Glomerular visceral epithelial cell (primary cell): ENCODE measurements around the gene ATP8A2.
"Not testable (repeated sequence)": the region's sequence is repeated elsewhere in the genome, so short reads cannot be mapped to it uniquely, and the experiment has no call there.

ENCODE experiments used
- DNase-seq: peaks from one replicate; pipeline ENCODE4 v3.0.0-alpha.2; 2016; ENCODE audit errors: extremely low spot score

ATP8A2 gene

DNA sequence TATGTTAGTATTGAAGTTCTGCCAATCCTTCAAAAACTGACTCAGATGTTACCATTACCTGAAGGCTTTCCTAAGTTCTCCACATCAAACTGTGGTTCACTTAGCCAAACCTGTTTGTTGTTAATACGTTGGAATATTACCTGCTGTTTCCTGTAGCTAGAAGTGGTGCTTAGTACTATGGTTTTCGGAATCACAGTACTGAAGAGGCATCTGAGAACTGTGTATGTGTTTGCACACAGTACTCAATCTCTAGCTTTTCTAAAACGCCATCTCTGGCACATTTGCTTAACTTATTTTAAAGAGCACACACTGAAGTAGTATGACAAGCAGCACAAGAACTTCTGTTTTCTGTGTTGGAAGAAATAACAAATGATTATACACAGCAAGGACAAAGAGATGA, 431.9 kb downstream of the ATP8A2 start:
- DNase-seq: no peak

DNA sequence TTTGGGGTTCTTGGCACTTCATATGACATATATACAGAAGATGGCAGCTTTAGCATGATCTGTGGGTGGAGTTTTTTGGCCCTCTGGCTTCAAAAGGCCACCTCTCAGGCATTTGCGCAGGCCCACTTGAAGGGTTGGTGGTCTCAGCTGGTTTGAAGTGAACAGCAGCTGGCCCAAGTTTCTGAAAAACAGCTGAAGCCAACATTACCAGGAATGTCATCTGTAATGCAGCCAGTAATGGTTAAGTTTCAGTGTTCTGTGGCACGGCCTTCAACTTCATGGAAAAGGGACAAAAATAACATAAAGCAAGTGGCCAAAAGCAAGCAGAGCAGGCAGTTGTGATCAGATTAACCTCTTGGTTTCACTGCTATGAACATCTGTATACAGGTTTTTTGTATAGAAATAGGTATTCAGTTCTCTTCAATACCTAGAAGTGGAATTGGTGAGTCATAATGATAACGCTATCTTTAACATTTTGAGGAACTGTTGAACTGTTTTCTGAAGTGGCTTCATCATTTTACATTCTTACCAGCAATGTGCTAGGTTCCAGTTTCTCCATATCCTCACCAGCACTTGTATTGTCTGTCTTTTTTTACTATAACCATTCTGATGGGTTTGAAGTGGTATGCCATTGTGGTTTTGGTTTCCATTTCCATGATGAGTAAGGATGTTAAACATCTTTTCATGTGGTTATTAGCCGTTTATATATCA, 434.6 kb downstream of the ATP8A2 start:
- peak; percentile 37 for DNase-seq

- no peak for DNase-seq
Observed at GRCh38 chr13:25807562-25807961, 435.8 kb downstream of the ATP8A2 start.

DNA sequence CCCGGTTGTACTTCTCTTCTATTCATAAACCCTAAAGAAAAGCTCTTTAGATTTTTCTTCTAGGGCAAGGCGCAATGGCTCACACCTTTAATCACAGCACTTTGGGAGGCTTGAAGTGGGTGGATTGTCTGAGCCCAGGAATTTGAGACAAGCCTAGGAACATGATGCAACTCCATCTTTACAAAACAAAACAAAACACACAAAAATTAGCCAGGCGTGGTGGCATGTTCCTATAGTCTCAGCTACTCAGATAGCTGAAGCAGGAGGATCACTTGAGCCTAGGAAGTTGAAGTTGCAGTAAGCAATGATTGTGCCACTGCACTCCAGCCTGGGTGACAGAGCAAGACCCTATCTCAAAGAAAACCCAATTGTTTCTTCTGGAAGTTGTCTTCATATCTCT, 439.7 kb downstream of the ATP8A2 start:
- DNase-seq: no peak

DNA sequence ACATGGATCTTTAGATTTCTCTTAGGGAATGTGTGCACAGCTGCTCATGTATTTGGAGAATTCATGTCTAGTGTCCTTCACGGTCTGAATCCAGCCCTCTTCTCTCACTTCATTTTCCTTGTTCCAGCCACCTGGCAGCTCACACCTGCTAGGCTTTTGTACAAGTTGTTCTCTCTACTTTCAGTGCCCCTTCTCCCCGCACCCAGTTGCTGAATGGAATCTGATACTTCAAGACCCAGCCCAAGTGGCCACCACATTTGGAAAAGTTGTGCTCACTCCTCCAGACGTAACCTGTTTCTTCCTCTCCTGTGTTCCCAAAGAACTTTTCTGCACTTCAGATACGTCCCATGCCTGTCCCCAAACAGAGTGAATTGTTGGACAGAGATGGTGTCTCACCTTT, 444.5 kb downstream of the ATP8A2 start:
- no peak for DNase-seq

- no peak for DNase-seq
Observed at GRCh38 chr13:25819856-25820530, 448.2 kb downstream of the ATP8A2 start.

- no peak for DNase-seq
Observed at GRCh38 chr13:25821776-25822175, 450.0 kb downstream of the ATP8A2 start.

- not testable (repeated sequence) for DNase-seq
Observed at GRCh38 chr13:25827221-25827620, 455.4 kb downstream of the ATP8A2 start.

GRCh38 chr13:25827831-25828465, 456.2 kb downstream of the ATP8A2 start:
- DNase-seq: no peak

DNA sequence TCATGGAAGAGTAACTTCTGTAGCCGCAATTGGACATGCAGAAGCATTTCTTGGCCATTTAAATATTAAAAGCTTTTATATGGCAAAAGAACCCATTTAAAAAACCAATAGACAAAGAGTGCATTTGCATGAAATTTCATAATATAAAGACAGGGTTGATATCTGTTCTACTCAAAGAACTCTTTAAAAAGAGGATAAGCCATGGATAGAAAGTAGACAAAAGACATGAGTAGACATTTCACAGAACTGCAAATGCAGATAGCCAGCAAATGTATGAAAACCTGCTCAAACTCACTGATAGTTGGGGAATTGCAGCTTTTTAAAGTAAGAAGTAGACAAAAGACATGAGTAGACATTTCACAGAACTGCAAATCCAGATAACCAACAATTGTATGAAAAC, 462.0 kb downstream of the ATP8A2 start:
- no peak for DNase-seq

- no peak for DNase-seq
Observed at GRCh38 chr13:25836574-25837336, 465.0 kb downstream of the ATP8A2 start.

DNA sequence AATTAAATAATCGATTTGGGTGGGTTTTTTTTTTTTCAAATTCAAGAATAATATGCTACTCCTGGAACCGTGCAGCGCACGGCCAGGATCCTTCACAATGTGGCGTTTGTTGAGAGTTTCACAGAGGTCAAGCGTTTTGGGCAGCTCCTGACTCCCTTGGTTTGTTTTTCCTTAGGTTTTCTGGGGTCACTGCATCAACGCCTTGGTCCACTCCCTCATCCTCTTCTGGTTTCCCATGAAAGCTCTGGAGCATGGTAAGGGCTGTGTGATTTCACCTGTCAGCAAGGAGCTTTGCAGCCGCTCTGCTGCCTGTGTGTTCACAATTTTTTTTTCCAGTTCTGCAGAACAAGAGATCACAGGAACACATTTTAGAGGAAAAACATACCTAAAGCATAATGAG, 467.6 kb downstream of the ATP8A2 start:
- no peak for DNase-seq

- peak; percentile 5 for DNase-seq
Observed at GRCh38 chr13:25840261-25840660, 468.5 kb downstream of the ATP8A2 start.

GRCh38 chr13:25840931-25841330, 469.2 kb downstream of the ATP8A2 start:
- DNase-seq: peak; percentile 36

DNA sequence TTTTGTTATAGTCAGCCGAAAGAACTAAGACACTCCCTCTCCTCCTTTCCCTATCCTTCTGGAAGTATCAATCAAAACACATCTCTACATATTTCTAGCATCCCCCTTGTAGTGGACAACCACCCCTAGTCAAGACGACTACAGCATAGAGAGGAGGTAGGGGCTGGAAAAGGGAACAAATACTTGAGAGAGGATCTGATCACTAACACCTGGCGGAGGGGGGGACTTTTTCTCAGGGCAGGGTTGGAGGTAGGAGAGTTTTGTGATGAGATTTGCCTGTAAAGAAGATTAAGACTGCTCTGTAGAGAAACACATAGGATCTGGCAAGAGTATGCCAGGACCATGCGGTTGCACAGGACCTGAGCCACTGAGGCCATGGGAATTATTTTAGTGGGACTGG, 471.9 kb downstream of the ATP8A2 start:
- no peak for DNase-seq

DNA sequence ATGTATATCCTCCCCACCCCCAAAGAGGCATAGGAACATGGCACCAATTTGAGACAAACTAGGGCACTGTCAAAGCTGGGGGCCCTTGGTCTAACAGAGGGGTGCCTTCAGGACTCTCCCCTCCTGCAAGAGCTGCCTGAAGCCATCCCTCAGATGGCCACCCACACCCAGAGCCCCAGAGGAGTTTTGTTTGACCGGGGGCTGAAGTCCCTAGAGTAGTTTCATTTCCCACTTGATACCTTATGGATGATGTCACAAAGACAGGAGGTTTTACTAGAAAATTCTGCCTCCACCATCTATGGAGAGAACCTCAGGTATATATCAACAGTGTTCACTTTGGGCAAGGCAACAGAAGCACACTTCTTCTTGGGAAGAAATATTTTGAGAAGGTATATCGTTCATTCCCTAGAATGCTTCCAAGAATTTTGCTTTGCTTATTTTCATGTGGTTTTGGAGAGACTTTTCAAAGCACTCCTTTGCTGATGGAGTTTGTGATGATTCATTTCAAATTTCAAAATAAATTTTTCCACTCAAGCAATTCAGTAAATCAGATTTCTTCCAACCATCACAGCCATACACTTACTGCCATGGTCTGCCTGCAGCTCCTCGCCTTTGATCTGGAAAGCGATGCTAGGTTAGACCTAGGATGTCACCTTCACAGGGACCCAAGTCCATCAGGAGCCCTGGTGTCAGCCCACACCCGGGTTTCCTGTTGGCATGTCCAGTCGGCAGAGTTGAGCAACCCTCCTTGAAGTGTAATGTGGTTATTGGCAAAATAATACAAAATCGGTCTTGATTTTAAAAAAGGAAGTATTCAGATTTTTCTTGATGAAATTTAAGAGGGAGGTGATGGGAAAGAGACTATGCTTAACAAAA, 473.0 kb downstream of the ATP8A2 start:
- DNase-seq: no peak

- peak; percentile 25 for DNase-seq
Observed at GRCh38 chr13:25846222-25846984, 474.6 kb downstream of the ATP8A2 start.

DNA sequence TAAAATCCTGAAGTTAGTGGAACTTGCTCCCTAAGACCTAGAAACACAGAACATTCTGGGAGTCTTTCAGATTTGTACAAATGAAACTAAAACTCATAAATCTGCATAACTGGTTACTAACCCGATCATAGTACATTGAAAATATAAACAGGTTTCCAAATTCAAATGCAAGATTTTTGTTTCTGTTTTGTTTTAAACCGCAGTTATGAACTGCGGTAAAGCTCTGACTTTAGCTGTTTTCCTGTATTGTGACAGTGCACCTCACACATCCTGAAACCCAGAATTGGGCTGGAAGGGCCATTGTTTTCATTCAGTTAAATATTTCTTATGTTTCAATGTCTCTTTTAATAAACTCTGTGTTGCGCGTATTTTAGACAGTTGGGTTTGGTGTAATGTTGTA, 475.4 kb downstream of the ATP8A2 start:
- no peak for DNase-seq

DNA sequence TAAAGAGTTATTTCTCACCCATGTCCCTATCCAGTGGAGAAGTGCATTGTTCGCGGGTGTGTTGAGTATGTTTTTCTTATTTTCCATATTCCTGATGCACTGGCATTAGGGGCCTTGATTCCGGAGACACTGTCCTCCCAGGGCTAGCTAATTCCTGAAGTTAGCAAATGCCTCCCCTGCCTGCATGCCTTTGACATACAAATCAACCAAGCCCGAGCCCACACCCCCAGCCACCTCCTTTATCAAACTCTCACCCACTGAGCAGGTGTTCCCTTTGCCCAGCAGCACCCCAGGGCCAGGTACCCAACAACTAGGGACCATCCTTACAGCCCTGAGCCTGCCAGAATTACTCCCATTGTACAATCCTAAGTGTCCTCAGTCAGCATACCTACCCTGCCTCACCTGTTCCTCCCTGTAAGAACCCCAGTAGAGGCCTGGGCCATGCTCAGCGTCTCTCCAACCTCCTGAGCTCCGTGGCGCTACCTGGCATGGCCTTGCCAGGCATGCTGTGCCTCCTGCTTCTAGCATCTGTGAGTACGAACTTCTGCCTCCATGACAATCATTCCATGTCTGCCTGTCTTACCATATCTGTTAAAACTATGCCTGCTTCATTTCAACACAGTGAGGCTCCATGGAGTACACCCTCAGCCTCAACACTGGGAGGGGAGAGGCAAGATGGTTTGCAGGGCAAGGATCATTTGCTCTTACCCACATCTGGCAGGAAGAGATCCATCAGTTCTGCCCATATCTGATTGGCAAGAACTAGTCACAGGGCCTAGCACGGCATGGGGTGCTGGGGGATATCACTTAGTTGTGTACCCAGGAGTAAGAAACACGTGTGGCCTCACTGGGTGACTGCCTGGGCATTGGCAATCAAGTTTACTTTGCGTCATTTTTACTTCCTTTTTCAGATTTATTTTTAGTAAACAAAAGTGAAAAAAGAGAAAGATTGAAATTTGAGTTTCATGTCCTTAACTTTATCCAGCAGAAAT, 476.2 kb downstream of the ATP8A2 start:
- no peak for DNase-seq
